ENCODE results near the gene DNA2. TPM values are rescaled to one million over a fixed set of nuclear protein-coding genes. Genes with fewer than 3 reads are reported as not detected.

Gene DNA2
- total RNA-seq, 1 donor from 2014 or later = 85.4 TPM

DNA sequence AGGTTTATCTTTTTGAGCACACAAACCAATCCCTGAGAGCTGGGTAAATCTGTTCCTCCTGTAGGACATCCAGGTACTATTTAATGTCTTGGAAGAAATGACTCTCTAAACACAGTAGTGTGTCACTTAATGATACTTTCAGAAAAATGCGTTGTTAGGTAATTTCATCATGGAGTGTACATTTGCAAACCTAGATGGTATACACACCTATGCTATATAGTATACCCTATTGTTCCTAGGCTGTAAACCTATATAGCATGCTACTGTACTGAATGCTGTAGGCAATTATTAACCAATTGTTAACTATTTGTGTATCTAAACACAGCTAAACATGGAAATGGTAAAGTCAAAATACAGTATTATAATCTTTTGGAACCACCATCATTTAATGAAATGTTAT is 74.8 kb downstream of the DNA2 start:
- Histone ChIP-seq H3K36me3 (peaks cover 27% of the 10 kb centered on the region), H3K79me2 (ENCODE audit: low read depth) (peaks cover 10% of the 10 kb centered on the region)
- peaks cover 26% of the 10 kb centered on the region for H3K36me3 Mint-ChIP-seq

DNA sequence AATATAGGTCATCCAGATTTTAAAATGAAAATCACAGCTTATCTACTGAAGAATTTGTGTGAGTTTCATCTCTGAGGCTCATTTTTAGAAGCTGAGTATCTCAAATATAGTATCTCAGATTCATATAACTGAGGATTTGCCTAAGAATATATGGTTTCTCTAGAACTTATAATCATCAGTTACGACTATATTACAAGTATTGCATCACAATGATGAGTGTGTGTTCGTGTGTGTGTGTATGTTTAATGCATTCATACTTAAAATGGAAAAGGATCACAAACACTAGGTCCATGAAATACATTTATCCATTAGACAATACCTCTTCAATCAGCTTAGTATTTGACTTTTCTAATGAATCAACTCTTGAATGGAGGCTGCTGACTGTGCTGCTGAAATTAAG is 86.0 kb downstream of the DNA2 start:
- no peaks in the 10 kb centered on the region for H3K27me3 ChIP-seq
- H3K9me3 ChIP-seq (ENCODE audit: low read depth) = no peaks in the 10 kb centered on the region
- Mint-ChIP-seq H3K4me1 (no peaks in the 10 kb centered on the region), H3K36me3 (peaks cover 22% of the 10 kb centered on the region), H3K4me3 (no peak overlapping the region), H3K27ac (no peak overlapping the region), H3K9me3 (no peaks in the 10 kb centered on the region), H3K27me3 (ENCODE audit: insufficient read depth, low read depth) (peaks cover 2% of the 10 kb centered on the region)
- H3K79me2 ChIP-seq (ENCODE audit: low read depth) = no peaks in the 10 kb centered on the region
- H3K4me3 ChIP-seq = no peak overlapping the region
- no peak overlapping the region for H2AFZ ChIP-seq (replicated peaks)
- no peak for DNase-seq (ENCODE audit: low spot score)
- H3K9ac ChIP-seq = no peak overlapping the region
- H3K27ac ChIP-seq = no peak overlapping the region
- no peaks in the 10 kb centered on the region for H4K20me1 ChIP-seq (ENCODE audit: low read depth)
- no peaks in the 10 kb centered on the region for H3K4me1 ChIP-seq
- H3F3A ChIP-seq (ENCODE audit: low read depth) = no peaks in the 10 kb centered on the region
- no peak overlapping the region for H3K4me2 ChIP-seq
- H3K36me3 ChIP-seq = peaks cover 21% of the 10 kb centered on the region
- TF ChIP-seq, protein P1, sequence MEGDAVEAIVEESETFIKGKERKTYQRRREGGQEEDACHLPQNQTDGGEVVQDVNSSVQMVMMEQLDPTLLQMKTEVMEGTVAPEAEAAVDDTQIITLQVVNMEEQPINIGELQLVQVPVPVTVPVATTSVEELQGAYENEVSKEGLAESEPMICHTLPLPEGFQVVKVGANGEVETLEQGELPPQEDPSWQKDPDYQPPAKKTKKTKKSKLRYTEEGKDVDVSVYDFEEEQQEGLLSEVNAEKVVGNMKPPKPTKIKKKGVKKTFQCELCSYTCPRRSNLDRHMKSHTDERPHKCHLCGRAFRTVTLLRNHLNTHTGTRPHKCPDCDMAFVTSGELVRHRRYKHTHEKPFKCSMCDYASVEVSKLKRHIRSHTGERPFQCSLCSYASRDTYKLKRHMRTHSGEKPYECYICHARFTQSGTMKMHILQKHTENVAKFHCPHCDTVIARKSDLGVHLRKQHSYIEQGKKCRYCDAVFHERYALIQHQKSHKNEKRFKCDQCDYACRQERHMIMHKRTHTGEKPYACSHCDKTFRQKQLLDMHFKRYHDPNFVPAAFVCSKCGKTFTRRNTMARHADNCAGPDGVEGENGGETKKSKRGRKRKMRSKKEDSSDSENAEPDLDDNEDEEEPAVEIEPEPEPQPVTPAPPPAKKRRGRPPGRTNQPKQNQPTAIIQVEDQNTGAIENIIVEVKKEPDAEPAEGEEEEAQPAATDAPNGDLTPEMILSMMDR (IDR thresholded peaks at IDR 0.05) = no peak
- TF ChIP-seq EZH2phosphoT487 (IDR thresholded peaks at IDR 0.05) = no peak
- no peak for TF ChIP-seq EZH2 (IDR thresholded peaks at IDR 0.05)

More for the DNA sequence above, 74.8 kb downstream of the DNA2 start:
- DNase-seq (ENCODE audit: low spot score) = no peak
- H3K4me1 Mint-ChIP-seq = no peaks in the 10 kb centered on the region
- H2AFZ ChIP-seq (replicated peaks) = no peak overlapping the region
- H3K9me3 ChIP-seq (ENCODE audit: low read depth) = no peaks in the 10 kb centered on the region
- H3F3A ChIP-seq (ENCODE audit: low read depth) = no peaks in the 10 kb centered on the region
- no peak overlapping the region for H3K4me3 Mint-ChIP-seq
- no peaks in the 10 kb centered on the region for H3K9me3 Mint-ChIP-seq
- H3K9ac ChIP-seq = no peak overlapping the region
- no peak overlapping the region for H3K4me3 ChIP-seq
- H3K27ac ChIP-seq = no peak overlapping the region
- no peak overlapping the region for H3K4me2 ChIP-seq
- H3K27me3 ChIP-seq = no peaks in the 10 kb centered on the region
- H3K27me3 Mint-ChIP-seq (ENCODE audit: insufficient read depth, low read depth) = no peaks in the 10 kb centered on the region
- H3K27ac Mint-ChIP-seq = no peak overlapping the region
- H4K20me1 ChIP-seq (ENCODE audit: low read depth) = no peaks in the 10 kb centered on the region
- no peaks in the 10 kb centered on the region for H3K4me1 ChIP-seq
- no peak for TF ChIP-seq EZH2phosphoT487 (IDR thresholded peaks at IDR 0.05)
- no peak for TF ChIP-seq EZH2 (IDR thresholded peaks at IDR 0.05)
- TF ChIP-seq, protein P1 (IDR thresholded peaks at IDR 0.05) = no peak

DNA sequence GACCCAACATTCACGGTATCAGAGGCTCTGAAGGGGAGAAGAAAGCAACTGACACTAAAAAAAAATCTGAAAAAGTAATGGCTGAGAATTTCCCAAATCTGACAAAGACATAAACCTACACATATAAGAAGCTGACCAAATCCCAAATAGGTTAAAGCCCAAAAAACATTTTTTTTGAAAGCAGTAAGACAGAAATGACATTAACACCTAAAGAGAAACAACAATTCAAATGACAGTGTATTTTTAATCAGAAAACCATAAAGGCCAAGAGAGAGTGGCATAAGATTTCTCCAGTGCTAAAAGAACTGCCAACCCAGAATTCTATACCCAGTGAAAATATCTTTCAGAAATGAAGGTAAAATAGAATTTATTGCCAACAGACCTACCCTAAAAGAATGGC is 100.2 kb downstream of the DNA2 start:
- H3K9me3 Mint-ChIP-seq = peaks cover 18% of the 10 kb centered on the region
- no peak overlapping the region for H3K27ac ChIP-seq
- H3K27me3 Mint-ChIP-seq (ENCODE audit: insufficient read depth, low read depth) = peaks cover 2% of the 10 kb centered on the region
- H3K27ac Mint-ChIP-seq = no peak overlapping the region
- TF ChIP-seq, protein P1 (IDR thresholded peaks at IDR 0.05) = no peak
- no peak for TF ChIP-seq EZH2phosphoT487 (IDR thresholded peaks at IDR 0.05)
- no peak for TF ChIP-seq EZH2 (IDR thresholded peaks at IDR 0.05)
- H3K9me3 ChIP-seq (ENCODE audit: low read depth) = no peaks in the 10 kb centered on the region
- no peaks in the 10 kb centered on the region for H3K27me3 ChIP-seq
- H3F3A ChIP-seq (ENCODE audit: low read depth) = no peaks in the 10 kb centered on the region
- no peak for DNase-seq (ENCODE audit: low spot score)
- H4K20me1 ChIP-seq (ENCODE audit: low read depth) = no peaks in the 10 kb centered on the region
- no peak overlapping the region for H3K4me3 Mint-ChIP-seq
- H3K36me3 Mint-ChIP-seq = peaks cover 41% of the 10 kb centered on the region
- H3K4me3 ChIP-seq = no peak overlapping the region
- no peaks in the 10 kb centered on the region for H3K79me2 ChIP-seq (ENCODE audit: low read depth)
- no peak overlapping the region for H3K9ac ChIP-seq
- H3K36me3 ChIP-seq = peaks cover 20% of the 10 kb centered on the region
- H2AFZ ChIP-seq (replicated peaks) = no peak overlapping the region
- no peak overlapping the region for H3K4me2 ChIP-seq
- no peaks in the 10 kb centered on the region for H3K4me1 Mint-ChIP-seq
- H3K4me1 ChIP-seq = no peaks in the 10 kb centered on the region
